GM21737 (cell line): ENCODE measurements around the gene CDC40.

Experiments
- ATAC-seq: cut with Tn5 transposase; IDR thresholded peaks from one replicate; pipeline ENCODE4 v1.9.1; 2021; ENCODE audit warnings: mild to moderate bottlenecking, moderate library complexity; ENCODE audit not compliant: unreplicated experiment

Gene CDC40

GRCh38 chr6:110180228-110181008 lies at the start of gene CDC40:
TSS of gene CDC40 (plus strand) at chr6:110180427. CDS start at chr6:110180445, 18 bp downstream.
- peak; percentile 39 for ATAC-seq

GRCh38 chr6:110137924-110138887 lies 42.0 kb upstream of the CDC40 start:
- ATAC-seq = no peak

GRCh38 chr6:110139052-110139451 lies 41.2 kb upstream of the CDC40 start:
- no peak for ATAC-seq

GRCh38 chr6:110140650-110141049 lies 39.6 kb upstream of the CDC40 start:
- no peak for ATAC-seq

- ATAC-seq = no peak
Measured at GRCh38 chr6:110147870-110148269, 32.4 kb upstream of the CDC40 start.

GRCh38 chr6:110158479-110158878 lies 21.7 kb upstream of the CDC40 start:
- no peak for ATAC-seq

GRCh38 chr6:110170081-110170480 lies 10.1 kb upstream of the CDC40 start:
- no peak for ATAC-seq

- no peak for ATAC-seq
Measured at GRCh38 chr6:110173506-110174132, 6.6 kb upstream of the CDC40 start.

- peak; percentile 32 for ATAC-seq
Measured at GRCh38 chr6:110178626-110179405, 1.4 kb upstream of the CDC40 start.

GRCh38 chr6:110179406-110180227 lies 610 bp upstream of the CDC40 start, which contains the start of gene WASF1:
TSS of gene WASF1 (minus strand) at chr6:110179670. CDS start at chr6:110127601, 52,069 bp downstream.
- peak; percentile 83 for ATAC-seq

- ATAC-seq = no peak
Measured at GRCh38 chr6:110181131-110182030, 1.2 kb downstream of the CDC40 start.

- ATAC-seq = no peak
Measured at GRCh38 chr6:110183292-110183885, 3.2 kb downstream of the CDC40 start.

GRCh38 chr6:110185879-110186278 lies 5.7 kb downstream of the CDC40 start:
- ATAC-seq = peak; percentile 51

- ATAC-seq = no peak
Measured at GRCh38 chr6:110188791-110189190, 8.6 kb downstream of the CDC40 start.

GRCh38 chr6:110190726-110191125 lies 10.5 kb downstream of the CDC40 start:
- no peak for ATAC-seq

GRCh38 chr6:110191477-110191876 lies 11.2 kb downstream of the CDC40 start:
- no peak for ATAC-seq

GRCh38 chr6:110195639-110196038 lies 15.4 kb downstream of the CDC40 start:
- no peak for ATAC-seq

- ATAC-seq = no peak
Measured at GRCh38 chr6:110196874-110197273, 16.6 kb downstream of the CDC40 start.
